Naive thymus-derived CD8-positive, alpha-beta T cell (primary cell): ENCODE measurements around the gene EFCAB10. TPM values are rescaled to one million over a fixed set of nuclear protein-coding genes. Genes with fewer than 3 reads are reported as not detected.
A peak's percentile ranks its signal among the peaks of the same experiment; 100 is the strongest.

Experiments
- ATAC-seq, 2 donors: fragments of 150-1000 bp; cut with Tn5 transposase in 1 of 2; sonication (Bioruptor Pico), chemical (Tn5 transposase) in 1 of 2; 1 replicate in 1 of 2; 2 replicates in 1 of 2; pipeline ENCODE4 v1.10.0; 2021; ENCODE audit warnings: mild to moderate bottlenecking in 2 of 2, moderate library complexity in 2 of 2
- POLR2A ChIA-PET: fragments of 350-600 bp; sonication (Branson Sonifier 250); formaldehyde crosslinking; loops from one replicate; lab custom pipeline; 2021; ENCODE audit warnings: antibody characterized with exemption; lab: Charles Lee
- DNase-seq, 10 donors: peaks; one replicate each; pipeline versions ENCODE4 v3.0.0 to v3.0.0-alpha.2; 2020 to 2022
- H3K27ac Mint-ChIP-seq, 10 donors: one replicate each; pipeline ENCODE4 v1.8.0; 2020 to 2022; ENCODE audit warnings: mild to moderate bottlenecking in 10 of 10, mixed read lengths in 10 of 10, moderate library complexity in 4 of 10, inconsistent platforms in 1 of 10
- H3K27me3 Mint-ChIP-seq, 5 donors: one replicate each; pipeline ENCODE4 v1.8.0; 2021 to 2022; ENCODE audit warnings: mixed read lengths in 5 of 5
- H3K36me3 Mint-ChIP-seq, 3 donors: one replicate each; pipeline ENCODE4 v1.8.0; 2020 to 2022; ENCODE audit warnings: mixed read lengths in 3 of 3, mild to moderate bottlenecking in 2 of 3, inconsistent platforms in 1 of 3
- H3K4me1 Mint-ChIP-seq, 4 donors: one replicate each; pipeline ENCODE4 v1.8.0; 2021 to 2022; ENCODE audit warnings: mixed read lengths in 4 of 4
- H3K4me3 Mint-ChIP-seq, 10 donors: one replicate each; pipeline ENCODE4 v1.8.0; 2020 to 2022; ENCODE audit warnings: mild to moderate bottlenecking in 10 of 10, mixed read lengths in 10 of 10, moderate library complexity in 6 of 10, inconsistent platforms in 1 of 10
- H3K9me3 Mint-ChIP-seq, 9 donors: one replicate each; pipeline ENCODE4 v1.8.0; 2020 to 2022; ENCODE audit warnings: mixed read lengths in 9 of 9, mild to moderate bottlenecking in 3 of 9, inconsistent platforms in 1 of 9, moderate library complexity in 1 of 9
- polyA plus RNA-seq, 3 donors: library from polyadenylated mRNA; unstranded; fragments of 300-500 nt; fragmentation: Illumina TruSeq; gene quantifications; one replicate each; pipeline ENCODE4 v1.2.3, GENCODE V29; 2021
- total RNA-seq, 8 experiments: library from RNA in 2 of 8; stranded (reverse) in 2 of 8; gene quantifications; one replicate each; pipeline ENCODE4 v1.2.3 and lab custom pipeline; 2021 to 2026

The EFCAB10 gene
- total and polyA plus RNA-seq, 5 experiments from 2014 or later: 0.42 TPM; not detected in 4

DNA sequence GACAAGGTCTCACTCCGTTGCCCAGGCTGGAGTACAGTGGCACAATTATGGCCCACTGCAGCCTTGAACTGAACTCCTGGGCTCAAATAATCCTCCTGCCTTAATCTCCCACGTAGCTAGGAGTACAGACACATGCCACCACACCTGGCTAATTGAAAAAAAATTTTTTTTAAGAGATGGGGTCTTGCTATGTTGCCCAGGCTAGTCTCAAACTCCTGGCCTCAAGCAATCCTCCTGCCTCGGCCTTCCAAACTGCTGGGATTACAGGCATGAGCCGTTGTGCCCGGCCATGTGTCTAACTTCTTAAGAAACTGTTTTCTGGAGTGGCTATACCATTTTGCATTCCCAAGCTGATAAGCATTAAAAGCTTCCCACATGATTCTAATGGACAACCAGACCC is 9.5 kb upstream of the EFCAB10 start:
- POLR2A ChIA-PET: no interaction called here

DNA sequence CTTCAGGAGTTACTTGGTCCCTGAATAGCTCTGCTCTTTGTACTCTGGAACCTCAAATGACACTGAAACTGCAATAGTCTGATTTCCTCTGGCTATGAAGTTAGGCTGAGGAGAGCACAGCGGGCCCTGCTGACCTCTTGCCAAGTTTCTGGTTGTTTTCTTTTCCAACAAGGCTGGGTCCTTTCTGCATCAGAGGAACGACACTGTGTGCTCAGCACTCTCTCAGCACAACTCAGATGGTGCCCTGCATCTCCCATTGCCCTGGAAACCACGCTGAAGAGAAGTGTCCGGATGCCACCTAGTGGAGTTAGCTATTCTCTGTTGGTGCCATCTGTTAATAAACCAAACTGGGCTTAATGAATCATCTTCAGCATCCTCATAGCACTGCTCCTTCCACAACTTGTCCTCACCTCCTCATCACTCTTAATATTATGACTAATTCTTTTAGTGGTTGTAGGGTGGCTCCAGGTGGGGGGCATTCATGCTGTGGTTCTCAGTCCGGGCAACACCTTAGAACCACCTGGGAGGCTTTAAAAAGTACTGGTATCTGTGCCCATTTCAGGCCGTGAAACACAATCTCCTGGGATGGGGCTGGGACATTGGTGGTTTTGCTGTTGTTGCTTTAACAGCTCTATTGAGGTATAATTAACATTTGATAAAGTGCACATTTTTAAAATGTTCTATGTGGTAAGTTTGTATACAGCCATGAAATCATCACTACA is 8.2 kb upstream of the EFCAB10 start:
- Mint-ChIP-seq H3K27me3 (no peaks in the 10 kb centered on the region), H3K4me1 (peaks cover 5 to 19% (median 12%) of the 10 kb centered on the region in 4 donors), H3K36me3 (peaks cover 0 to 6% (median 4%) of the 10 kb centered on the region in 3 donors), H3K4me3 (no peak overlapping the region), H3K27ac (peak overlapping the region in 4 of 10 donors; percentile 4 to 73 (median 12)), H3K9me3 (peaks cover 0 to 7% (median 2%) of the 10 kb centered on the region in 9 donors)
- ATAC-seq (peak; percentile 92), DNase-seq (peak; percentile 11 to 70 (median 37))
- POLR2A ChIA-PET: no interaction called here

More for the DNA sequence above, 9.5 kb upstream of the EFCAB10 start:
- H3K27me3 Mint-ChIP-seq: peaks cover 0 to 2% (median 0%) of the 10 kb centered on the region in 5 donors
- peaks cover 5 to 19% (median 12%) of the 10 kb centered on the region in 4 donors for H3K4me1 Mint-ChIP-seq
- ATAC-seq: no peak
- no peak for DNase-seq
- H3K27ac Mint-ChIP-seq: no peak overlapping the region
- H3K36me3 Mint-ChIP-seq: no peaks in the 10 kb centered on the region
- no peaks in the 10 kb centered on the region for H3K9me3 Mint-ChIP-seq
- H3K4me3 Mint-ChIP-seq: no peak overlapping the region

DNA sequence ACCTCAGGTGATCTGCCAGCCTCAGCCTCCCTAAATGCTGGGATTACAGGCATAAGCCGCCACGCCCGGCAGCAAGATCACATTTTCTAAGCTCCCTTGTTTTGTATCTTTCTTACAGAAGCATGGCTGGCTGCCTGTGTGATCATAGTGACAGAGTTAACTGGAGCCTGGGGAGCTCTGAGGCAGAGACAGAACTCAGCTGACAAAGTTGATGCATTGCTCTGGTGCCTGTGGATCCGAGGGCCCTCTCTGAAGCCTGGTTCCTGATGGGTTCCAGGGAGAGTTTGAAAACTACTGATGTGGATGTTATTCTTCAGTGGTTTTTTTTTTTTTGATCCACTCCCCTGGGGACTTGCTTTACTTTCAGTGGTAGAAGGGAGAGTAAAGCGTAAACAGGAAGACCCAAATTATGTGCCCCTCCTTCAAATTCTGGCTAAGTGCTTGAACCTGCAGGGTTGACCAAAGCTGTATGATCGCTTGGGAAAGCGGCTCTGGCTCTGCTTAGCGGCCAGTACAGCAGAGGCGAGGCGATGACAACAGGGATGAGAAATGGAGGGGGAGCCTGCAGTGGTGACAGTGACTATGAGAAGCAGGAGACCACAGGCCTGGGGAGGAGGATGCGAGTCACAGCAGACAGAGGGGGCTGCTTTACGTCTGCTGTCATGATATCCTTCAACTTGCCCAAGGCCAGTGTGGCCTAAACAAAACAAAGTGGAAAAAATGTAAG is 6.8 kb upstream of the EFCAB10 start:
- H3K4me3 Mint-ChIP-seq: no peak overlapping the region
- POLR2A ChIA-PET: interaction anchor here (0.5 to 0.7 kb wide), 3 partner anchors 26 to 577 kb away, joined by 3 to 6 read pairs (median 4); no protein-coding TSS in a partner anchor
- H3K27ac Mint-ChIP-seq: peak overlapping the region in 3 of 10 donors; percentile 59 to 82 (median 72)

DNA sequence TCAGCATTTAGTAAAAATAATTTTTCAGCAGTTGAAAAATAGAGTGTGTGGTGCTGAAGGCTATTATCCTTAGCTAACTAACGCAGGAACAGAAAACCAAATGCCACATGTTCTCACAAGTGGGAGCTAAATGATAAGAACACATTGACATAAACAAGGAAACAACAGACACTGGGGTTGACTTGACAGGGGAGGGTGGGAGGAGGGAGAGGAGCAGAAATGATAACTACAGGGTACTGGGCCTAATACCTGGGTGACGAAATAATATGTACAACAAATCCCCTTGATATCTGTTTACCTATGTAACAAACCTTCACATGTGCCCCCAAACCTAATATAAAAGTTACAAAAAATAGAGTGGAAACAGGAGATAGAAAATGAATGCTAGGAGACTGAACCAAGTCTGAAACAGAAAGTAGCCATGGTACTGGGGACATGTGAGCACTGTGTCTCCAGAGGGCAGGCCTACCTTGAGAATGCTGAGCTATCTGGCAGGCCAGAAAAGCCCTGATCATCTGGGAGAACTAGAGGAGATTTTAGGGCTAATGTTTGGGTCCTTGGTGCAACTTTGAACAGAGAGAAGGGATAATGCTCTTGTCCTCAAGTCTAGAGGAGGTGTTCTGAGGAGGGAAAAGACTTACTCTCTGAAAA is 4.7 kb upstream of the EFCAB10 start:
- H3K4me3 Mint-ChIP-seq: no peak overlapping the region
- peaks cover 0 to 16% (median 5%) of the 10 kb centered on the region in 9 donors for H3K9me3 Mint-ChIP-seq
- H3K36me3 Mint-ChIP-seq: peaks cover 0 to 13% (median 10%) of the 10 kb centered on the region in 3 donors
- DNase-seq (no peak), ATAC-seq (no peak)
- POLR2A ChIA-PET: no interaction called here
- peak overlapping the region in 1 of 10 donors; percentile 29 for H3K27ac Mint-ChIP-seq
- peaks cover 8 to 24% (median 19%) of the 10 kb centered on the region in 4 donors for H3K4me1 Mint-ChIP-seq
- peaks cover 2 to 21% (median 10%) of the 10 kb centered on the region in 5 donors for H3K27me3 Mint-ChIP-seq

More for the DNA sequence above, 6.8 kb upstream of the EFCAB10 start:
- Mint-ChIP-seq H3K36me3 (peaks cover 0 to 10% (median 7%) of the 10 kb centered on the region in 3 donors), H3K9me3 (peaks cover 0 to 16% (median 5%) of the 10 kb centered on the region in 9 donors), H3K27me3 (no peaks in the 10 kb centered on the region), H3K4me1 (peaks cover 5 to 19% (median 12%) of the 10 kb centered on the region in 4 donors)
- DNase-seq: no peak
- no peak for ATAC-seq

DNA sequence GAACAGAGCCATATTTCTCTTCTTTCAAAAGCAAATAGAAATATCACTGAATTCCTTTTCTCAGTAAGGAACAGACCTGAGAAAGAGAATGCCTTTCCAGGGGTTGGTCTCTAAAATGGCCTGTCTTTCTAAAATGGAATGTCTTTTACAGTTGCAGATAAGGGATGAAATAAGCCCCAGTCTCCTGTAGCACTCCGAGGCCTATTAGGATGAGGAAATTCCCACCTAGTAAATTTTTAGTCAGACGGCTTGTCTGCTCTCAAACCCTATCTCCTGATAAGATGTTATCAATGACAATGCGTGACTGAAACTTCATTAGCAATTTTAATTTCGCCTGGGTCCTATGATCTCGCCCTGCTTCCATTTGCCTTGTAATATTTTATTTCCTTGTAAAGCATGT is 2.9 kb upstream of the EFCAB10 start:
- peaks cover 0 to 14% (median 13%) of the 10 kb centered on the region in 3 donors for H3K36me3 Mint-ChIP-seq
- peaks cover 2 to 26% (median 10%) of the 10 kb centered on the region in 5 donors for H3K27me3 Mint-ChIP-seq
- no peak overlapping the region for H3K27ac Mint-ChIP-seq
- peaks cover 0 to 16% (median 5%) of the 10 kb centered on the region in 9 donors for H3K9me3 Mint-ChIP-seq
- peaks cover 6 to 22% (median 17%) of the 10 kb centered on the region in 4 donors for H3K4me1 Mint-ChIP-seq
- POLR2A ChIA-PET: no interaction called here
- no peak overlapping the region for H3K4me3 Mint-ChIP-seq
- no peak for ATAC-seq
- DNase-seq: no peak

DNA sequence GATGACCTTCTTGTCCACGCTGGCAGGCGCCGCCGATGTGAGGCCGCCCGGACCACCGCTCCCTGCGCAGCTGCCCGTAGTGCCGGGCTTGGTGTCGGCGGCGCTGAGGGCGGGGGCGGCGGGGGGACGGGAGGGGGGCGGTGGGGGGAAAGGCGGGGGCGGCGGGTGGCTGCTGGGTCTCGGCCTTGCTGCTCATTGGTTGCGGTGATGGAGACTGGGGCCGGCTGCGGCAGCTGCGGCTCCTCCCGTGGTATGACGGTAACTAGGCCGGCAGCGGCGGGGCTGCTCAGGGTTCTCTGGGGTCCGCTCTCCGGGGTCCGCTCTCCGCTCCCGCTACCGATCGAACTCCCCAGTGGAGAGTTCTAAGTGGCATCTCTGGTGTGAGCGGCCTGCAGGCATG is 1.8 kb upstream of the EFCAB10 start:
- Mint-ChIP-seq H3K36me3 (peaks cover 0 to 14% (median 13%) of the 10 kb centered on the region in 3 donors), H3K27ac (no peak overlapping the region), H3K4me3 (no peak overlapping the region), H3K4me1 (peaks cover 3 to 14% (median 11%) of the 10 kb centered on the region in 4 donors), H3K27me3 (peaks cover 2 to 26% (median 10%) of the 10 kb centered on the region in 5 donors), H3K9me3 (peaks cover 0 to 16% (median 5%) of the 10 kb centered on the region in 9 donors)
- POLR2A ChIA-PET: no interaction called here
- ATAC-seq (no peak), DNase-seq (no peak)

DNA sequence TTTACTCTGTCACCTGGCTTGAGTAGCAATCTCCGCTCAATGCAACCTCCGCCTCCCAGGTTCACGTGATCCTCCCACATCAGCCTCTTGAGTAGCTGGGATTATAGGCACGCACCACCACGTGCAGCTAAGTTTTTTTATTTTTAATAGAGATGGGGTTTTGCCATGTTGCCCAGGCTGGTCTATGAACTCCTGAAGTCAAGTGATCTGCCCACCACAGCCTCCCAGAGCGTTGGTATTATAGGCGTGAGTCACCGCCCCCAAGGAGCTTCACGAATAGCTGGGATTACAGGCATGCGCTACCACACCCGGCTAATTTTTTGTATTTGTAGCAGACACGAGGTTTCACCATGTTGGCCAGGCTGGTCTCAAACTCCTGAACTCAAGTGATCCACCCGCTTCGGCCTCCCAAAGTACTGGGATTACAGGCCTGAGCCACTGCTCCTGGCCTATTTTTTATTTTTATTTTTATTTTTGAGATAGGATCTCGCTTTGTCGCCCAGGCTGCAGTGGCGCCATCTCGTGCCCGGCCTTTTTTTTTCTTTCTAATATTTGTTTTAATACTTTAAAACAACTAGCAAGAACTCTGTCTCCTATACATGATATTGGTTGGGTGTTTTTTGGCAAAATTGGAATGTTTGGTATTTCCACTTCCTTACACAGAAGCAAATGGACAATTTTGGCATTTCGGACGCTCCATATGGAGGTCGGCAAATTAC is 1.1 kb downstream of the EFCAB10 start:
- Mint-ChIP-seq H3K9me3 (peaks cover 0 to 15% (median 5%) of the 10 kb centered on the region in 9 donors), H3K4me3 (peak overlapping the region in 3 of 10 donors; percentile 44 to 77 (median 70)), H3K27me3 (peaks cover 2 to 26% (median 10%) of the 10 kb centered on the region in 5 donors), H3K36me3 (peaks cover 0 to 13% (median 13%) of the 10 kb centered on the region in 3 donors), H3K4me1 (peaks cover 3 to 9% (median 7%) of the 10 kb centered on the region in 4 donors), H3K27ac (no peak overlapping the region)
- POLR2A ChIA-PET: no interaction called here
- ATAC-seq: no peak
- no peak for DNase-seq

DNA sequence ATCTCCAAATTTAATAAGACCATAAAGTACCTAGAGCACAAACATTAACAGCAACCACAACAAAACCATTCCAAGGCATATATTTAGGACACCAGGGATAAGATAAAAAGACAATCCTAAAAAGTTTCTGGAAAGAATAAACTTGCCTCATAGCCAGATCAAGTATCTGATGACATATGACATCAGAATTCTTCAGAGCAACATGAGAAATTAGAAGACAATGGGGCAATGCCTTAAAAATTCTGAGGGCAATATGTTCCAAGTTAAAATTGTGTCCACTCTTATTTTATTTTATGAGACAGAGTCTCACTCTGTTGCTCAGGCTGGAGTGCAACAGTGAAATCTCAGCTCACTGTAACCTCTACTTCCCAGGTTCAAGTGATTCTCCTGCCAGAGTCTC is 2.8 kb downstream of the EFCAB10 start:
- H3K4me1 Mint-ChIP-seq: peaks cover 3 to 9% (median 7%) of the 10 kb centered on the region in 4 donors
- H3K36me3 Mint-ChIP-seq: peaks cover 2 to 6% (median 4%) of the 10 kb centered on the region in 3 donors
- no peak for ATAC-seq
- peaks cover 0 to 4% (median 0%) of the 10 kb centered on the region in 9 donors for H3K9me3 Mint-ChIP-seq
- POLR2A ChIA-PET: no interaction called here
- DNase-seq: no peak
- no peak overlapping the region for H3K4me3 Mint-ChIP-seq
- peaks cover 2 to 26% (median 10%) of the 10 kb centered on the region in 5 donors for H3K27me3 Mint-ChIP-seq
- H3K27ac Mint-ChIP-seq: no peak overlapping the region

DNA sequence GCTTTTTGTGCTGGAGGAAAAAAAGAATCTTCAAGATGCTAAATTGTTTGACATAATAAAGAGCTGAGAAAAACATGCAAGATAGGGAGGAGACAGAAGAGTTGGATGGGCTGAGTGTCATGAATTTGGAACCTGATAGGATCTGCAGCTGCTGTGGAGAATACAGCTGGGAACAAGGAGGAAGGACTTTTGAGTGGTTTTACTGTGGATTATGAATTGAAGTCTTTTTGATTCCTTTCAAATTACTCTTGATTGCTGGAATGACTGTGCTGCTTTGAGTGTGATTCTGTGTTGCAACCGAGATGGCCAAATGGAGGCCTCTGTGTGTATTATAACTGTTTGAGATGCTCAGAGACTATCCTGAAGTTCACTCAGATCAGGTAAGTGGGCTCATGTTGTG is 4.0 kb downstream of the EFCAB10 start:
- Mint-ChIP-seq H3K4me1 (peaks cover 0 to 9% (median 7%) of the 10 kb centered on the region in 4 donors), H3K4me3 (no peak overlapping the region), H3K36me3 (peaks cover 1 to 4% (median 2%) of the 10 kb centered on the region in 3 donors), H3K27me3 (peaks cover under 1 to 18% (median 4%) of the 10 kb centered on the region in 5 donors), H3K9me3 (peaks cover 0 to 4% (median 0%) of the 10 kb centered on the region in 9 donors), H3K27ac (no peak overlapping the region)
- no peak for ATAC-seq
- no peak for DNase-seq
- POLR2A ChIA-PET: no interaction called here

DNA sequence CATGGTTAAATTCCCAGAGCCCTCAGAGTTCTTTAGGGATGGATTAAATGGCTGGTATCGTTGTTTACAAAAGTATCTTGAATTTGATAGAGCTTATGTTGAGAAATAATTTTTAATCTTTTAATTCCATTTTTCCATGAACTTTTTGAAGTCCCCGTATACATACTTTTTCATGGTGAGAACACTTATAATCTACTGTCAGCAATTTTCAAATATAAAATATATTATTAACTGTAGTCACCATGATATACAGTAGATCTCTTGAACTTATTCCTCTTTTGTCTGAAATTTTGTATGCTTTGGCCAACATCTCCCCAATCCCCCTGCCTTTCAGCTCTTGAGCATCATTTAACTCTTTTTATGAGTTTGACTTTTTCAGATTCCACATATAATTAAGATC is 9.4 kb downstream of the EFCAB10 start:
- Mint-ChIP-seq H3K4me3 (no peak overlapping the region), H3K27ac (no peak overlapping the region), H3K4me1 (no peaks in the 10 kb centered on the region), H3K9me3 (peaks cover 0 to 4% (median 0%) of the 10 kb centered on the region in 9 donors), H3K36me3 (peaks cover 4 to 32% (median 17%) of the 10 kb centered on the region in 3 donors), H3K27me3 (no peaks in the 10 kb centered on the region)
- DNase-seq: no peak
- POLR2A ChIA-PET: no interaction called here
- no peak for ATAC-seq

DNA sequence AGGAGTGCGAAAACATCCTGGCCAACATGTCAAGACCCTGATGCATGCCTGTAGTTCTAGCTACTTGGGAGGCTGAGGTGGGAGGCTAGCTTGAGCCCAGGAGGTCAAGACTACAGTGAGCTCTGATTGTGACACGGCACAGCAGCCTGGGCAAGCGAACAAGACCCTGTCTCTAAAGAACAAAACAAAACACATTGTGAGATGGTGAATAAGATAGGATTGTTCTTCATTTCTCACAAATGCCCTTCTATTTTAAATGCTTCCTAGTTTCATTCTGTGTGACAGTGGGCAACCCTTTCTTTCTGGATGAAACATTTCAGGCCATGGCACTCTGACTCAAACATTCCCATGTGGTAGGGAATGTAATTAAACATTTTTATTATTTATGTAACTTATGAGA is 13.5 kb downstream of the EFCAB10 start:
- H3K4me1 Mint-ChIP-seq: peaks cover 0 to 2% (median under 1%) of the 10 kb centered on the region in 4 donors
- no peaks in the 10 kb centered on the region for H3K9me3 Mint-ChIP-seq
- no peak overlapping the region for H3K27ac Mint-ChIP-seq
- POLR2A ChIA-PET: no interaction called here
- ATAC-seq: no peak
- H3K27me3 Mint-ChIP-seq: no peaks in the 10 kb centered on the region
- no peak for DNase-seq
- peaks cover 4 to 68% (median 28%) of the 10 kb centered on the region in 3 donors for H3K36me3 Mint-ChIP-seq
- H3K4me3 Mint-ChIP-seq: no peak overlapping the region

DNA sequence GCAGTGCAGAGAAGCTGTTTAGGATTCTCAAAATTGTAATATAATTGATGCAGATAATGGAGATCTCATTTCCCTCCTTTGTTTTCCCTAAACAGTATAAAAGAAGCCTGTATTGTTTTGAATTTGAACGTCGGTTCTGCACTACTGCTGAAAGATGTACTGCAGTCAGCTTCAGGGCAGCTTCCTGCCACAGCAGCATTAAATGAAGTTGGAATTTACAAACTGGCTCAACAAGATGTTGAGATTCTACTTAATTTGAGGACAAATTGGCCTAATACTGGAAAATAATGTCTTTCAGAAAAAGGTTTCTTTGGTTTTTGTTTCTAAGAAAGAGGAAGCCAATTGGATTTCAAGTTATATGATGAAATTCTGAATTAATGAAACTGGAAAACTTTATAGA is 14.3 kb downstream of the EFCAB10 start:
- Mint-ChIP-seq H3K36me3 (peaks cover 4 to 76% (median 31%) of the 10 kb centered on the region in 3 donors), H3K4me3 (no peak overlapping the region), H3K4me1 (peaks cover 0 to 2% (median under 1%) of the 10 kb centered on the region in 4 donors), H3K27ac (no peak overlapping the region), H3K27me3 (no peaks in the 10 kb centered on the region), H3K9me3 (no peaks in the 10 kb centered on the region)
- POLR2A ChIA-PET: no interaction called here
- ATAC-seq (no peak), DNase-seq (no peak)
